Neural cell (in vitro differentiated cells): ENCODE measurements around the gene ZNF556. TPM values are rescaled to one million over a fixed set of nuclear protein-coding genes. Genes with fewer than 3 reads are reported as not detected.
"Not testable (repeated sequence)": the region's sequence is repeated elsewhere in the genome, so short reads cannot be mapped to it uniquely, and the experiment has no call there.

Experiments used
- H2AFZ ChIP-seq: fragments of 200-600, 300-800 bp; sonication (generic), shearing (Covaris generic); 2 replicates; pipeline ENCODE4 v1.6.0; 2014; ENCODE audit warnings: low read depth, mild to moderate bottlenecking, antibody characterized with exemption, low read length, moderate library complexity
- H3F3A ChIP-seq: fragments of 200-600 bp; shearing (Covaris generic); 2 replicates; pipeline ENCODE4 v1.6.1; 2016; ENCODE audit warnings: mild to moderate bottlenecking, moderate library complexity, mixed read lengths, antibody characterized with exemption, low read length; ENCODE audit not compliant: insufficient read depth, poor library complexity, severe bottlenecking
- H3K27ac ChIP-seq: fragments of 200-600, 300-800 bp; sonication (generic), shearing (Covaris generic); 2 replicates; pipeline ENCODE4 v1.5.1; 2014; ENCODE audit warnings: mild to moderate bottlenecking, low read length, moderate library complexity
- H3K27me3 ChIP-seq: fragments of 300-800, 200-600 bp; sonication (generic), shearing (Covaris generic); 2 replicates; pipeline ENCODE4 v1.6.0; 2014; ENCODE audit warnings: mild to moderate bottlenecking, low read depth, low read length, moderate library complexity; ENCODE audit not compliant: insufficient read depth
- H3K36me3 ChIP-seq: fragments of 300-800, 200-600 bp; sonication (generic), shearing (Covaris generic); 2 replicates; pipeline ENCODE4 v1.5.1; 2014; ENCODE audit warnings: mild to moderate bottlenecking, antibody characterized with exemption, low read length, moderate library complexity; ENCODE audit not compliant: insufficient read depth
- H3K4me2 ChIP-seq: fragments of 300-800, 200-600 bp; sonication (generic), shearing (Covaris generic); 2 replicates; pipeline ENCODE4 v1.6.0; 2014; ENCODE audit warnings: mild to moderate bottlenecking, low read length
- H3K4me3 ChIP-seq: fragments of 300-800, 200-600 bp; sonication (generic), shearing (Covaris generic); 2 replicates; pipeline ENCODE4 v1.5.1; 2014; ENCODE audit warnings: mild to moderate bottlenecking, low read length, moderate library complexity
- H3K79me2 ChIP-seq: fragments of 200-600 bp; shearing (Covaris generic); replicated peaks from 2 replicates; pipeline ENCODE4 v1.6.0; 2014; ENCODE audit warnings: mild to moderate bottlenecking, low read length, moderate library complexity; ENCODE audit not compliant: insufficient read depth
- H3K9ac ChIP-seq: fragments of 300-800, 200-600 bp; sonication (generic), shearing (Covaris generic); 2 replicates; pipeline ENCODE4 v1.6.1; 2016; ENCODE audit warnings: mild to moderate bottlenecking, low read length, mixed read lengths
- H3K9me2 ChIP-seq: fragments of 200-600 bp; shearing (Covaris generic); 2 replicates; pipeline ENCODE4 v1.6.1; 2016; ENCODE audit warnings: mild to moderate bottlenecking, low read length, mixed read lengths; ENCODE audit not compliant: insufficient read depth
- H3K9me3 ChIP-seq: fragments of 200-600, 300-800 bp; sonication (generic), shearing (Covaris generic); 2 replicates; pipeline ENCODE4 v1.6.1; 2016; ENCODE audit warnings: mild to moderate bottlenecking, mixed run types, low read length, moderate library complexity, mixed read lengths
- H4K20me1 ChIP-seq: fragments of 200-600 bp; shearing (Covaris generic); 2 replicates; pipeline ENCODE4 v1.6.1; 2016; ENCODE audit warnings: mild to moderate bottlenecking, mixed run types; ENCODE audit not compliant: insufficient read depth
- EP300 ChIP-seq: fragments of 450-650 bp; conservative IDR thresholded peaks from 2 replicates; pipeline ENCODE4 v1.6.1; 2014; ENCODE audit warnings: antibody characterized with exemption, mild to moderate bottlenecking, moderate library complexity; ENCODE audit not compliant: poor library complexity, severe bottlenecking
- EZH2 ChIP-seq: fragments of 200-600, 300-800 bp; shearing (Covaris generic), sonication (generic); IDR thresholded peaks from 2 replicates; pipeline ENCODE4 v1.6.1; 2014; ENCODE audit warnings: antibody characterized with exemption, low read length, borderline replicate concordance, mild to moderate bottlenecking; ENCODE audit not compliant: insufficient read depth, poor library complexity, severe bottlenecking
- MXI1 ChIP-seq: fragments of 450-650 bp; conservative IDR thresholded peaks from 2 replicates; pipeline ENCODE4 v1.6.1; 2014; ENCODE audit warnings: antibody characterized with exemption, mild to moderate bottlenecking; ENCODE audit not compliant: poor library complexity, severe bottlenecking
- POLR2AphosphoS5 ChIP-seq: IDR thresholded peaks from 2 replicates; pipeline ENCODE4 v1.6.1; 2012
- RAD21 ChIP-seq: fragments of 450-650 bp; conservative IDR thresholded peaks from 2 replicates; pipeline ENCODE4 v1.6.1; 2014; ENCODE audit warnings: antibody characterized with exemption, mild to moderate bottlenecking, moderate library complexity
- SMC3 ChIP-seq: fragments of 450-650 bp; conservative IDR thresholded peaks from 2 replicates; pipeline ENCODE4 v1.6.1; 2014; ENCODE audit warnings: antibody characterized with exemption, mild to moderate bottlenecking, moderate library complexity; ENCODE audit not compliant: poor library complexity
- TAF1 ChIP-seq: IDR thresholded peaks from 2 replicates; pipeline ENCODE4 v1.6.1; 2012; ENCODE audit warnings: low read depth
- polyA plus RNA-seq: library from polyadenylated mRNA; depleted of rRNA; stranded (reverse); fragments of >200 nt; gene quantifications from 2 replicates; pipeline ENCODE4 v1.2.3, GENCODE V29; 2014
- TF ChIP-seq, protein P1 (sequence below): fragments of 450-650 bp; IDR thresholded peaks from 2 replicates; pipeline ENCODE4 v1.5.1; 2014; ENCODE audit warnings: antibody characterized with exemption, mild to moderate bottlenecking, moderate library complexity; ENCODE audit not compliant: poor library complexity, severe bottlenecking
- TF ChIP-seq, protein P2 (sequence below): IDR thresholded peaks from 2 replicates; pipeline ENCODE4 v1.6.1; 2012; ENCODE audit warnings: borderline replicate concordance

The ZNF556 gene
- polyA plus RNA-seq, 1 donor from 2014 or later: 0.28 TPM

DNA sequence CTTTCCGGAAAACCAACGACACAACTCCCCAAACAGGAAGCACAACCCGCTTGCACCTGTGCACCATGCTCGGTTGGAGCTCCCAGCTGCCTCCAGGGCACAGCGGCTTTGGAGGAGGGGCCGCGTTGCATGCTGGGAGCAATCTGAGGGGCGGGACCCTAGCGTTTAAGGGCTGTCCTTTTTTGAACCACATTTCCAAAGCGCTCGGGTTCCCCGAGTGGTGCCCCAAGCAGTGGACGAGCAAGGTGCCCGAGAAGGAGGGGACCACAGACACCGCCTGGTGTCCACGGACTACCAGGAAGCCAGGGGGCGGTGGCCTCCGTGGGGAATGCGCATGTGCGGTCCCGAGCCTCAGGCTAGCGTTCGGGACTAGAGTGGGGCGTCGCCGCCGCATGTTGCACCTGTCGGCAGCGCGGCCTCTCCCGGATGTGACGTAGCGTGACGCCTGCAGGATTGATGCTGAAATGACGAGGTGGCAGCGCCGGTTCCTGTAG, 21.6 kb downstream of the ZNF556 start:
- no peak overlapping the region for H3K4me3 ChIP-seq
- H3K79me2 ChIP-seq: no peaks in the 10 kb centered on the region
- H3K9ac ChIP-seq: no peak overlapping the region
- no peaks in the 10 kb centered on the region for H3K27me3 ChIP-seq
- H3K9me3 ChIP-seq: no peaks in the 10 kb centered on the region
- H3K36me3 ChIP-seq: no peaks in the 10 kb centered on the region
- H3K27ac ChIP-seq: no peak overlapping the region
- H3F3A ChIP-seq: no peaks in the 10 kb centered on the region
- H2AFZ ChIP-seq: no peak overlapping the region
- H3K9me2 ChIP-seq: no peaks in the 10 kb centered on the region
- TF ChIP-seq MXI1 (no peak), POLR2AphosphoS5 (no peak), RAD21 (no peak), SMC3 (no peak), TAF1 (no peak), EZH2 (no peak), EP300 (no peak)
- TF ChIP-seq, protein P1, sequence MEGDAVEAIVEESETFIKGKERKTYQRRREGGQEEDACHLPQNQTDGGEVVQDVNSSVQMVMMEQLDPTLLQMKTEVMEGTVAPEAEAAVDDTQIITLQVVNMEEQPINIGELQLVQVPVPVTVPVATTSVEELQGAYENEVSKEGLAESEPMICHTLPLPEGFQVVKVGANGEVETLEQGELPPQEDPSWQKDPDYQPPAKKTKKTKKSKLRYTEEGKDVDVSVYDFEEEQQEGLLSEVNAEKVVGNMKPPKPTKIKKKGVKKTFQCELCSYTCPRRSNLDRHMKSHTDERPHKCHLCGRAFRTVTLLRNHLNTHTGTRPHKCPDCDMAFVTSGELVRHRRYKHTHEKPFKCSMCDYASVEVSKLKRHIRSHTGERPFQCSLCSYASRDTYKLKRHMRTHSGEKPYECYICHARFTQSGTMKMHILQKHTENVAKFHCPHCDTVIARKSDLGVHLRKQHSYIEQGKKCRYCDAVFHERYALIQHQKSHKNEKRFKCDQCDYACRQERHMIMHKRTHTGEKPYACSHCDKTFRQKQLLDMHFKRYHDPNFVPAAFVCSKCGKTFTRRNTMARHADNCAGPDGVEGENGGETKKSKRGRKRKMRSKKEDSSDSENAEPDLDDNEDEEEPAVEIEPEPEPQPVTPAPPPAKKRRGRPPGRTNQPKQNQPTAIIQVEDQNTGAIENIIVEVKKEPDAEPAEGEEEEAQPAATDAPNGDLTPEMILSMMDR: no peak
- TF ChIP-seq, protein P2, sequence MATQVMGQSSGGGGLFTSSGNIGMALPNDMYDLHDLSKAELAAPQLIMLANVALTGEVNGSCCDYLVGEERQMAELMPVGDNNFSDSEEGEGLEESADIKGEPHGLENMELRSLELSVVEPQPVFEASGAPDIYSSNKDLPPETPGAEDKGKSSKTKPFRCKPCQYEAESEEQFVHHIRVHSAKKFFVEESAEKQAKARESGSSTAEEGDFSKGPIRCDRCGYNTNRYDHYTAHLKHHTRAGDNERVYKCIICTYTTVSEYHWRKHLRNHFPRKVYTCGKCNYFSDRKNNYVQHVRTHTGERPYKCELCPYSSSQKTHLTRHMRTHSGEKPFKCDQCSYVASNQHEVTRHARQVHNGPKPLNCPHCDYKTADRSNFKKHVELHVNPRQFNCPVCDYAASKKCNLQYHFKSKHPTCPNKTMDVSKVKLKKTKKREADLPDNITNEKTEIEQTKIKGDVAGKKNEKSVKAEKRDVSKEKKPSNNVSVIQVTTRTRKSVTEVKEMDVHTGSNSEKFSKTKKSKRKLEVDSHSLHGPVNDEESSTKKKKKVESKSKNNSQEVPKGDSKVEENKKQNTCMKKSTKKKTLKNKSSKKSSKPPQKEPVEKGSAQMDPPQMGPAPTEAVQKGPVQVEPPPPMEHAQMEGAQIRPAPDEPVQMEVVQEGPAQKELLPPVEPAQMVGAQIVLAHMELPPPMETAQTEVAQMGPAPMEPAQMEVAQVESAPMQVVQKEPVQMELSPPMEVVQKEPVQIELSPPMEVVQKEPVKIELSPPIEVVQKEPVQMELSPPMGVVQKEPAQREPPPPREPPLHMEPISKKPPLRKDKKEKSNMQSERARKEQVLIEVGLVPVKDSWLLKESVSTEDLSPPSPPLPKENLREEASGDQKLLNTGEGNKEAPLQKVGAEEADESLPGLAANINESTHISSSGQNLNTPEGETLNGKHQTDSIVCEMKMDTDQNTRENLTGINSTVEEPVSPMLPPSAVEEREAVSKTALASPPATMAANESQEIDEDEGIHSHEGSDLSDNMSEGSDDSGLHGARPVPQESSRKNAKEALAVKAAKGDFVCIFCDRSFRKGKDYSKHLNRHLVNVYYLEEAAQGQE: no peak
- no peaks in the 10 kb centered on the region for H4K20me1 ChIP-seq
- H3K4me2 ChIP-seq: no peak overlapping the region

DNA sequence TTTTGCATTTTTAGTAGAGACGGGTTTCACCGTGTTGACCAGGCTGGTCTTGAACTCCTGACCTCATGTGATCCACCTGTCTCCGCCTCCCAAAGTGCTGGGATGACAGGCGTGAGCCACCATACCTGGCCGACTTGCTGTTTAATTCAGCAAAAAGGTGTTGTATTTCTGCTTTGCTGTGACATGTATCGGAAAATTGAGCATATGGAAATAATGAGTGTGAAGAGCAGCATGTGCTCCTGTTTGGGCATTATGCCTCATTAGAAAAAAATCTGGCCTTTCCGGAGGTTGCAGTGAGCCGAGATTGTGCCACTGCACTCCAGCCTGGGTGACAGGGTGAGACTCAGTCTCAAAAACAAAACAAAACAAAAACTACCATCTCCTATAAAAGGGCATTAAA, 23.4 kb downstream of the ZNF556 start:
- H3K9ac ChIP-seq, H3K79me2 ChIP-seq, H3K9me3 ChIP-seq, H3F3A ChIP-seq, H3K36me3 ChIP-seq, H3K9me2 ChIP-seq, H3K4me3 ChIP-seq, H3K27me3 ChIP-seq, H2AFZ ChIP-seq, H3K4me2 ChIP-seq, H4K20me1 ChIP-seq, H3K27ac ChIP-seq: not testable (repeated sequence)

DNA sequence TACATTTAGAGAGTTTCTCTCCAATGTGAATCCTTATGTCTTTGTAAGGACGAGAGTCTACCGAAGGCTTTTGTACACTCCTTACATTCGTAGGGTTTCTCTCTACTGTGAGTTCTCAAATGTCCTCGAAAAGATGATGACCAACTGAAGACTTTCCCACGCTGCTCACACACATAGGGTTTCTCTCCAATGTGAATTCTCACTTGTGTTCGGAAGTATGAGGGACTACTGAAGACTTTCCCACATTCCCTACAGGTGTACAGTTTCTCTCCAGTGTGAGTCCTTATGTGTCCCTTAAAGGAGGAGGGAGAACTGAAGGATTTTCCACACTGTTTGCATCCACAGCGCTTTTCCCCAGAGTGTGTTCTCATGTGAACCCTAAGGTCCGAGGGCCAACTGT, 29.6 kb downstream of the ZNF556 start:
- no peaks in the 10 kb centered on the region for H3F3A ChIP-seq
- TF ChIP-seq EZH2 (no peak), EP300 (no peak), SMC3 (no peak), TAF1 (no peak), RAD21 (no peak)
- TF ChIP-seq, protein P1: no peak
- TF ChIP-seq, protein P2: no peak
- no peak overlapping the region for H2AFZ ChIP-seq
- H3K27me3 ChIP-seq: no peaks in the 10 kb centered on the region
- no peaks in the 10 kb centered on the region for H3K36me3 ChIP-seq
- H3K79me2 ChIP-seq: no peaks in the 10 kb centered on the region
- no peaks in the 10 kb centered on the region for H3K9me3 ChIP-seq
- no peaks in the 10 kb centered on the region for H4K20me1 ChIP-seq
- H3K9ac ChIP-seq: no peak overlapping the region
- no peaks in the 10 kb centered on the region for H3K9me2 ChIP-seq
- no peak overlapping the region for H3K4me3 ChIP-seq
- H3K4me2 ChIP-seq: no peak overlapping the region
- no peak overlapping the region for H3K27ac ChIP-seq
